HG03432 (cell line): ENCODE results near the gene MORN4.
"Not testable (repeated sequence)": the region's sequence is repeated elsewhere in the genome, so short reads cannot be mapped to it uniquely, and the experiment has no call there.

Experiments used
- ATAC-seq: cut with Tn5 transposase; IDR thresholded peaks from one replicate; pipeline ENCODE4 v1.9.1; 2021; ENCODE audit warnings: mild to moderate bottlenecking, moderate library complexity; ENCODE audit not compliant: unreplicated experiment

MORN4 gene

DNA sequence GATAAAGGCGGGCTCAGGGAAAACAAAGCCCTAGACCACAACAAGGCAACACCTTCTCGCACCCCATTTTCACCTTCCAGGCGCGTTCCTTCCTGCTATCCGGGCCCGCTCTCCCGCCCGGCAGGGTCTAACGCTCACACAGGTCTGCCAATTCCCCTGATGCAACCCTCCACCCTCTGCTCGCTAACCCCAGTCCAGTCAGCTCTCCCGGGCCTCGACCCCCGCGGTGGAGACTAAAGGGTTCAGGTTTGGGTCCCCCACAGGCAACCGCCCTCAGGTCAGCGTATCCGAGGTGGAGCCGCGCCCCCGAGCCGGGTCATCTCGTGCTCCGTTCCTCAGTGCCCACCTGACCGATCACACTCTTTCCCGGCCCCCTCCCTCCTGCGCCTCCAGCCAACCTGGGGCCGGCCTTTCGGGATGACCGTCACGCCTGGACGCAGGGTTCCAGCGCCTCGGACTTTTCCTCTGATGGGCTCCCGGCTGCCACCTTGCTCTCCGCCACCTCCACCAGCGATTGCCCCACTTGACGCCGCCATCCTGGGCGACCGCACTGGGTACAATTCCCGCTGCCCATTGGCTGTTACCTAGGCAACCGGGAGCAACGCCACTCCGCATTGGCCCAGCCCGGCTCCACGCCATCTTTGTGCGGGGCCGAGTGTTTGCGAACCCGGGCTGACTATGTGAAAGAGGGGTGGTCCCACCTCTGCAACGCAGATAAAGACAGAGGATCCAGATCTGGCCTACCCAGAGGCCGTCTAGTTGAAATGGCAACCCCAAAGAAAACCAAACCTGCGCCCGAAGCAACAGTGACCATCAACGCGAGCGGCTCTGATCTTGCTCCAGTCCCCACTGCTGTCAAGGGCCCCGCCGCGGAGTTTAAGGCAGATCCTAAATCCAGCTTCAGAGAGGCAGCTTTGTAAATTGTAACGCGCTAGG lies at the start of gene MORN4:
TSS of gene MORN4 (minus strand) at position 552 of the 936 bp plus-strand sequence. CDS start 13,847 bp downstream, outside the sequence.
- ATAC-seq, result peak; percentile 99

DNA sequence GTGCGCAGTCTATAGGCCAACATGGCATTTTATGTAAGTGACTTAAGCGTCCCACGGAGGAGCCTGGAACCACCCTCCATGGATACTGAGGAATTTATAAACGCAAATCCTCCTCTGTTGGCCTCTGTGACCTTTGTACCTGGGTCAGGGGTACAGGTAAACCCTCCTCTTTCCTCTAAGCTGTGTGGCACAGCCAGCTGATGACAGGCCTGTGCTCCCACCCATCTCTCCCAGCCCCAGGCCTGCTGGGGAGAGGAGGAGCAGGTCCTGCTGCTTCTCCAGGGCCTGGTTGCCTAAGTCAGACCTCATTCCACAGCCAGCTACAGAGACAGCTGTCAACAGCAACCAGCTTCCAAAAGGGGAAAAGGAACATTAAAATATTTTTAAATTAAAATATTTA lies 48.7 kb upstream of the MORN4 start:
- no peak for ATAC-seq

DNA sequence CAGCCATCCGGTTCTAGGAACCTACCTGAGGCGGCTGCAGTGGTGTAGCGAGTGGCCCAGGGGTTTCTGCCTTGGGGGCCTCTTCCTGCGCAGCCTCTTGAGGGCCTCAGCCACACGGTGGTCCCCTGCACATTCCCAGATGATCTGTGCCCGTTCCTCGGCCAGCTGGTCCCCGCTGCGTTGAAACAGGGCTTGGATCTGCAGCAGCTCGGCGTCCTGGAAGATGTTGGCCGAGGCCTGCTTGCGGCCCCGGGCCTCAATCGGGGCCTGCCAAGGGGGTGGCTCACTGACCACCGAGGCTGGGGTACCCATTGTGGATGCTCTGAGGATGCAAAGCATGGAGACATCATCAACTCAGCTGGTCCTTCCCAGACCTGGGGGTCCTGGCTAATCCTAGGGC lies 46.3 kb upstream of the MORN4 start:
- ATAC-seq, result no peak

DNA sequence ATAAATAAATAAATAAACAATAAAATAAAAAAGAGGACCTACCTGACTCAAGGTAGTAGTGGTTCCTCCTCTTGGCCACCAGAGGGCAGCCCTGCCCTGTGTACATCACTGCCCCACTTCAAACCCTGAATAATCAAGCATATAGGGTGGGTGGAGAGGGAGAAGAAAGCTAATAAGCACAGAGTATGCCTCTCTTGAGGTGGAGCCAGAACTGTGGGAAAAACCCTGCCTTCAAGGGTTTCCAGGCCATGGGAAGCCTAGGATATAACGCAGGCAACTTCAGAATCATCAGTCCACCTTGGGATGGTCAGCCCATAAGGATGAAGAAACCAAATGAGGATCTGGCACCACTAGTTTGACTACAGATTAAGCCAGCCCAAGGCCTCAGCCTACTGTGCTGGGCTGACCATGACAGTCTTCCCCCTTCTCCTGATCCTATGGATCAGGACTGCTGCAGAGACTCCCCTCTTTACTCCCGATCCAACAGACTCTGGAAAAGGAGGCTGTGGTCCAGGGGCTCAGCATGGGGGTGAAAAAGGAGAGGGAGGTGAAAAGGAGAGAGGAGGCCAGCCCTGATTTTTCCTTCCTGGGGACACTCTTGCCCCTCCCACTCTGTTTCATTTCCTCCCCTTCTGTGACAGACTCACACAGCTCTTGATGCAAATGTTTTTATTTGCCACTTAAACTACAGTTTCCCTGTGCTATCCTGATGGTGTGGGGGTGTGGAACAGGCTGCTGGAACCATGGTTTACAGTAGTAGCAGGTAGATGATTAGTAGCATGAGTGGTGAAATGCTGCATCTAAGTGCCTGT lies 43.7 kb upstream of the MORN4 start:
- peak; percentile 74 for ATAC-seq

DNA sequence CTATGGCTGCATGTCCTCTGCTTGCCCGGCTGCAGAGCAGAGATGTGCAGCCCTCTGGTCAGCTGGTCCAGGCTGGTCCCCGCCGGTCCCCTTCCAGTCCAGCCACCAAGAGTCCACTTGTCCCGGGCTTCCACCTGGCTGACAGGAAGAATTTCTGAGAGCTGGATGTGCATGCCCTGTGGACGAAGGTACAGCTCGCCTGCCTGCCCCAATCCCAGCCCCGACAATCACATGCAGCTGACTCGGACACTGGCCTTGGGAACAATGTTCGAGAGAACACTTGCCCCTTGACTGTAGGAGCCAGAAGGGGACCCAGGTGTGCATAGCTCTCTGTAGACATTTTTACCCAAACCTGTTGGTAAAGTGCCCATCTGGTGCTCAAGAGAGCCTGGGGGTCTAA lies 41.9 kb upstream of the MORN4 start:
- ATAC-seq, result no peak

DNA sequence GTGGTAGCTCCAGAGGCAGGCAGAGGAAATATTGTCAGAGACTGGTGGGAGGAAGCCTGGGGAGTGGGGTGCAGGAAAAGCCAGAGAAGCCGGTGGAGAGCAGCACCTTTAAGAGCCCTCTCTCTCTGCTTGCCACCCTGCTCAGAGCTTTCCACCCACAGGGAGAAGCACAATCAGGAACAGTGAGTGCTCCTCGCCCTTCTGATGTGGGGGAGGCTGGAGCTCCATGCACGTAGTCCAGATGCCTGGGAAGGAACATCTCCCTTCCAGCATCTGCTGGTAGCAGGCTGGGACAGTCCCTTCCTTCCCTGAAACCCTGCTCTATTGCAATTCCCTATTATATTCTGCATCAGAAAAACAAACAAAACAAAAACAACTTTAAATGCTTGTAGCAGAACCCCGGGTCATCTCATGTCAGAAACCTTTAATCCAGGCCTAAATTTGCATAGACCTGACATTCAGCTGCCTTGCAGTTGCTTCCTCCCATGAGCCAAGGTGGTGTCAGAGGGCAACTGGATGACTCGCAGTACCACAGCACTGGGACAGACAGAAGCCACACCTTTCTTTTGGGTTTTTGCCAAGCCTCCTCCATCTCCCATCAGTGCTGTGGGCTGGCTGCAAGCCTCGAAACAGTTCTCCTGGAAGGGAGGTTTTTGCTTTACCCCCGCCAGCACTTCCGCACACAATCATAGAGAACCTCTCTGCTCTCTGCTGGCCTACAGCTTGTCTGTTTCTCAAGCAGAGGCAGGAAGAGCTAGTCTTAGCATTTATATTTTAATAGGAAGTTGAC lies 40.6 kb upstream of the MORN4 start:
- no peak for ATAC-seq

DNA sequence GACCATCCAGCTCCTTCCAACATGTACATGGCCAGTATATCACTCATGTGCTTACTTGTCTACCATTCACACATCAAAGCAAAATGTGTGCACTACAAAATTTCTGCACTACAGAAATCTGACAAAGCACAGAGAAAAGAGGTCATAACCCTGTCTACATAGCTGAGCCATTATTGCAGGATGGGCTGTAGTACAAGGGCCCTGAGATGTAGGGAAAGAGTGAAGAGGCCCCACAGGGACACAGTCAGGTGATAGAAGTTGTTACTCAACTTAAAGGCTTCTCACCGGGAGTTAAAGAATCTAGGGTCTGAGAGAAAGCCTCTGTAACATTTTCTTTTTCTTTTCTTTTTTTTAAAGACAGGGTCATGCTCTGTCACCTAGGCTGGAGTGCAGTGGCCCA lies 36.3 kb upstream of the MORN4 start:
- ATAC-seq, result no peak

DNA sequence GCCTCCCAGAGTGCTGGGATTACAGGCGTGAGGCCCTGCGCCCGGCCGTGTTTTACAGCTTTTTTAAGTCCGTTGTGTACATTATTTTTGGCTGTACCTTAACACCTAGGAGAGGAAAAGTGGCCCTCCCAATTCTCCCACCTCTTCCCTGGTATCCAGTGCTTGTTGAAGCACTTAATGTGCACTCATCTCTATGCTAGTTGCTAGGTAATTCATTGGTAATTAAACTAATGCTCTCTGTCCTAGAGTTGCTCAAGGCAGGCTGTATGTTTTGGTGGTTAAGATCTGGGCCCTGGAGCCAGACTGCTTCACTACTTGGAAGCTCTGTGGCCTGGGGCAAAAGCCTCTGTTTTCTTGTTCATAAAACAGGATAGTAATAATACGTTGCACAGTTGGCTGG lies 34.2 kb upstream of the MORN4 start:
- no peak for ATAC-seq

DNA sequence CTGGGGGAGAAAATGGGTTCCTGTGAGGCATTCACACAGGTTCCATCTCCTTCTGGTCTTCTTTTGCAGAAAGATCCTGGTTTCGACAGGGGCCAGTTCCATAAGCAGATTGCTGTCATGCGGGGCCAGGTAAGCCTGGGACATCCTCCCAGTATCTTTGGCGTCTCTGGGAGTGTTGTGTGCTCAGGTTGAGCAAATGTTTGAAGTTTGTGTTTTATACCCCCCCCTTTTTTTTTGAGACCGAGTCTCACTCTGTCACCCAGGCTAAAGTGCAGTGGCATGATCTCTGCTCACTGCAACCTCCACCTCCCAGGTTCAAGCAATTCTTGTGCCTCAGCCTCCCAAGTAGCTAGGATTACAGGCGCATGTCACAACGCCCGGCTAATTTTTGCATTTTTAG lies 33.7 kb upstream of the MORN4 start:
- no peak for ATAC-seq

DNA sequence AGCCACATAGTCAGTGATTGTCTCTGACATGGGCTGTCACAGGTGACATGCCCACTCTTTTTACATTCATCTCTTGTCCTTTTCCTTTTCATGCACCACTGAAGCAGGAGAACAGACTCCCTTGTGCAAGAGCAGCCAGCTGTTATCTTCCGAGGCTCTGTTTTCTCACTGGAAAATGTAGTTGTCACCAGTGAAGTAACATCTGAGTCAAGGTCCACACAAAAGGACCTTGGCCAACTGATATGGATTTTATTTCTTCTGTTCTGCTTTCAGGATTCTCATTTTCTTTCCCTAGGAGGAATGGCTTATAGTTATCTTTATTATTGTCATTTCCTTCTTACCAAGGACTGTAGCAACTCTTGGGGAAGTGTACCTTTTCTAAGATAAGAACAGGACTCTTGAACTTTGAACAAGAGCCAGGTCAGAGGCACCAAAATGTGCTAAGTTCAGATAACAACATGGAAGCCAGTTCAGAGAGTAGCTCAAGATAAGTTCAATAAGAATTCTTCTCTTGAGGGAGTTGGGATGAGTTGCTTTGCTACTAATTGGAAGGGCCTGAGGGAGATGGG lies 31.1 kb upstream of the MORN4 start:
- no peak for ATAC-seq

DNA sequence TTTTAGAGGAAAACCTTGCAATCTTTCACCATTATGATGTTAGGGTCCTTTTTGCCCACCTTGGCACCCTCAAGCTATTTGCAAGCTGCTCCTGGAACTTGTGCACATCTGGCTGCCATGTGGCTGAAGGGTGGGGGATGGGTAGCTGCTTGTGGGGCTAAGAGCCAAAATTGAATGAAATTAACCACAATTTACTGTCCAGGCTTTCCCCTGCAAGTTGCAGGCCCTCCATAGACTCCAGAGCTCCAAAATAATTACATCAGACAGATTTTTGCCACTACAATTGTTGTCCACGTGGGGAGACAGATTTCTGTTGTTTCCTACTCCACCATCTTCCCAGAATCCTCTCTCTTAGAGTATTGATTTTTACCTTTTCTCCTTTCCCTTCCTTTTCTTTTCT lies 26.3 kb upstream of the MORN4 start:
- ATAC-seq, result no peak

DNA sequence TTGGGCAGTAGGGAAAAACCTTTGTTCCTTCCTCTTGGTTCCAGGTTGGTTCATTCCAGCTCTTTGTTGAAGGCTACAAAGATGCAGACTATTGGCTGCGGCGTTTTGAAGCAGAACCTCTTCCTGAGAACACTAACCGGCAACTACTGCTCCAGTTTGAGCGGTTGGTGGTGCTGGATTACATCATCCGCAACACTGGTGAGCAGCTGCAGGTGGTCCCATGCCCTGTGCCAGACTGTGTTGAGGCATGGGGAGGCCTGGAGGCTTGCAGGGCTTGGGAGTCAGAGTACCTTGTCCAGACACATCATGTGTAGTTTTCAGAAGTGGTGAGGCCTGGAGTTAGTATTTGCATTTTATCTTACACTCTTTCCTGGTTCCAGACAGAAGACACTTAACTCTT lies 23.5 kb upstream of the MORN4 start:
- ATAC-seq, result no peak

DNA sequence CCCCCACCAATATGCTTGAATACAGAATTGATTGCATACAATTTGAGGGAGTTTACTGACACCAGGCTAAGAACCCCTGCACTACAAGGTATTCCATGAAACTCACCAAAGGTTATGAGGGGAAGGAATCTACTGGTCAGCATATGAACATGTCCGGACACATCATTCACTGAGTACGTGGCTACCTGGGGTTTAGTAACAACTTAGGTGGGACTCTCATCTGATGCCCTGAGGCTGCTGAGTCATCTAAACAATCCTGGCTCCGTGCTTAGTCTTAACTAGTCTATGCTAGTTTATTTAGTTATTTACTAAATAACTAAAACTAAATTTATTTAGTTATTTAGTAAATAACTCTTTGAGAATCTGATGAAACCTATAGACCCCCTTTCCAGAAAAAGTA lies 18.5 kb upstream of the MORN4 start:
- no peak for ATAC-seq

DNA sequence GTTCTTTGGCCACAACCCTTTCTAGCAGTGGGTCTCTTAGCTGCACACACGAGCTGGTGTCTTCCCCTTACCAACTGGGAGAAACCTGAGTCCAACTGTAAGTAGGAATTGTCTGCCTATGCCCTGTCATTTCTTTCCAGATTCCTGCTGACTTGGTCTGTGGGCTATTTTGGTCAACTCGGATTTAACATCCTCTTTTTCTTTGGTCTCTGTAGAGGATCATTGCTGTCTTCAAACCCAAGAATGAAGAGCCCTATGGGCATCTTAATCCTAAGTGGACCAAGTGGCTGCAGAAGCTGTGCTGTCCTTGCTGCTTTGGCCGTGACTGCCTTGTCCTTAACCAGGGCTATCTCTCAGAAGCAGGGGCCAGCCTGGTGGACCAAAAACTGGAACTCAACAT lies 17.4 kb upstream of the MORN4 start:
- ATAC-seq, result no peak

DNA sequence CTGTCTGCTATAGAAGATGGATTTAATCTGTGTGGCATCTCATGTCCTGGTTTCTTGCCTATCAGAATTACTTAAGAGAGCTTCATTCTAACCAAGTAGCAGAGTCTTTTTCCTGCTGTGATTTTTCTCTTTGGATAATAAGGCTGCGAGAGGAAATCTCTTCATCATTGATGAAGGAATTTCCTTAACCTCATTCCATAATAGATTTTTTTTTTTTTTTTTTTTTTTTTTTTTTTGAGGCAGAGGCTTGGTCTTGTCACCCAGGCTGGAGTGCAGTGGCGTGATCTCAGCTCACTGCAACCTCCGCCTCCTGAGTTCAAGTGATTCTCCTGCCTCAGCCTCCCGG lies 16.1 kb upstream of the MORN4 start:
- not testable (repeated sequence) for ATAC-seq

DNA sequence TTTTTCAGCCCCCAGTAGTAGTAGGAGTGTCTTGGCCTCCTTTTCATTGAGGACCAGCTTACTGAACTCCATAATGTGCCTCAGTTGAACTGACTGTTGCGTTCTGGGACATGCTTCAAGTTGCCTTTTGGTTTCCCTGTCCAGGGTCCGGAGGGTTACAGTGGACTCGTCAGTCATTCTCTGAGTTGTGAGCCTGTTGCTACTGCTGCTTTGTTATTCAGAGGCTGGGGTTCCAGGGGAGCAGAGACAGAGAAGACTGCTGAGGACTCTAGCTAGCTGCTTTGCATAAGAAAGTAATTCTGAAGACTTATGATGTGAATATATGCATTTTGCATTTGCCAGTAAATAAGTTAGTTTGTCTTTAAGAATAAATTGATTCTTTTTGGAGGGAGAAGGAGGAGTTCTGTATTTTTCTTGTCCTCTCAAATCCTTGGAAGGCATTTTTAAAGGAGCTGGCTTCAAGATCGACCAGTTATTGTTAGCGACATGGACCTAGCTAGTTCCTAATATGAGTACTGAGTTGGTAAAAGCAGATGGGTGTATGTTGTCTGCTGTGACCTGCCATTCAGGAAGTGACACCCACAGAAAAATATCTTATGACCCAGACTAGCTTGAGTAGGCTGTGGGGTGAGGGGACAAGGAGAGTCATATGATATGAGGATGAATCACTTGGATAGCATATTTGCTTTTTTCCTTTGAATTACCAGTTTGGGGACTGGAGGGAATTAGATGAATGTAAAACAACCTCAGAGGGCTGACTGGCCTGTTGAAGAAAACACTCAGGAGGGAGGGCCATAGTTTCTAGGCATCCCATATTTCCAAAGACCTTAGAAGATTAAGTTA lies 15.5 kb upstream of the MORN4 start:
- ATAC-seq, result peak; percentile 97

DNA sequence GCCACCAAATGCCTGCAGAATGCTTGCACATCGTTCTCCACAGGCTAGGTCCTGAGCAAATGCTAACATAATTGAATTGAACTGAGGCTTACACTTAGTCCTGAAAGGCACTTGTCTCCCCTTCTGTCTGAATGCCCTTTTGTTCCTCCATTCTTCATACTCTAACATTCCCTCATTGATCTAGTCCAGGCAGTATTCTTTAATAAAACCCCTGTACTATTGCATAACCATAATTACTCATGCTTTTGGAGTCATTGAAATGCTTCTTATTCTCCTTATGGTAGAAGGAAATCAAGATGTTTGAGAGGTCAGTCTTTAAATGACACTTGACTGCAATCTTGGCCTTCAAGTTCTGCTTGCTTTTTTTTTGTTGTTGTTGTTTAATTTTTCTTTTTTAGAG lies 14.3 kb upstream of the MORN4 start:
- no peak for ATAC-seq

DNA sequence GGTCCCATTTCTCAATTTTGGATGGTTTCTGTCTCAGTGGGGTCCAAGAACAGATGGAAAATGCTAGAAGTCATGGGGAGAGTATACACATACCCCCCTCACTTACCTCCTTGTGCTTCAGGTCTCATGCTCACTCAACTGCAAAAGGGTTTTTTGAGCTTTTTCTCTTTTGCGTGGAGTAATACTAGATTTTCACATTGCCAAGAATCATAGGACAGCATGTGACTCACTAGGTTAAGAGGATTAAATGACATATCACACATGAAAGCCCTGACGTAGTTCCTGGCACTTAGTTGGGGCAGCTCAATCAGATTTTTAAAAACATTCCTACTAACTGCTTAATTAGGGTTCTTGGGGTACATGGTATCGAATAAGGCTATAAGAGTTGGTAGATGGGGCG lies 11.6 kb upstream of the MORN4 start:
- ATAC-seq, result no peak

DNA sequence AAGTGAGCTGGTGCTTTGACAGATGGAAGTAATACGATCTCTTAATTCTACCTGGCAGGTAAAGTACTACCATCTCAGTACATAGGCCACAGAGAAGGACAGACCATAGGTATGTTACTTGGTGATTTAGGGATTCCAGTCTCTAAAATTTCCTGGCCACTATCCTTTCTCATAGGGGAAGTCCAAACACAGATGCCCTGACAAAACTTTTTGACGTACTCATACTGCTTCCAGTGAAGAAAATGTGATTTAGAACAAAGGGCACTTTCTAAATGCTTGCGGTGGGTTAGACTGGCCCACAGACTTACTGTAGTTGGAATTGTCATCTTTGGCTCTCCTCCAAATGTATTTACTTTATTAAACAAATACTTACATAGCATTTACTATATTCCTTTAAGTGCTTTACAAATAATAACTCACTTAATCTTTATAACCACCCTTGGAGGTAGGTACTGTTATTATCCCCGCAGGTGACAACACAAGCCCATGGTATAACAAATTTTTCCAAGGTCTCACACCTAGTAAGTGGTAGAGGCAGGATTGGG lies 10.2 kb upstream of the MORN4 start:
- no peak for ATAC-seq
